HEK293 (cell line): ENCODE data around the gene MGAT4A.

Experiments used
- CTCF ChIP-seq: fragments of 450-650 bp; formaldehyde crosslinking; IDR thresholded peaks from 2 replicates; pipeline ENCODE4 v1.5.1; 2016; ENCODE audit warnings: missing biosample characterization, missing genetic modification characterization
- KLF7 ChIP-seq: fragments of 450-650 bp; formaldehyde crosslinking; IDR thresholded peaks from 2 replicates; pipeline ENCODE4 v1.5.1; 2016; ENCODE audit warnings: missing biosample characterization, missing genetic modification characterization, borderline replicate concordance
- RBAK ChIP-seq: fragments of 450-650 bp; formaldehyde crosslinking; IDR thresholded peaks from 2 replicates; pipeline ENCODE4 v1.5.1; 2016; ENCODE audit warnings: missing biosample characterization, missing genetic modification characterization
- WT1 ChIP-seq: fragments of 450-650 bp; formaldehyde crosslinking; IDR thresholded peaks from 2 replicates; pipeline ENCODE4 v1.5.1; 2016; ENCODE audit warnings: missing biosample characterization, missing genetic modification characterization
- ZBTB1 ChIP-seq: fragments of 450-650 bp; formaldehyde crosslinking; IDR thresholded peaks from 2 replicates; pipeline ENCODE4 v1.5.1; 2016; ENCODE audit warnings: missing biosample characterization, missing genetic modification characterization
- ZNF548 ChIP-seq: fragments of 450-650 bp; formaldehyde crosslinking; IDR thresholded peaks from 2 replicates; pipeline ENCODE4 v1.5.1; 2016; ENCODE audit warnings: missing biosample characterization, missing genetic modification characterization
- ZNF549 ChIP-seq: fragments of 450-650 bp; IDR thresholded peaks from 2 replicates; pipeline ENCODE4 v1.5.1; 2018; ENCODE audit warnings: missing biosample characterization, missing genetic modification characterization, mild to moderate bottlenecking, inconsistent platforms, moderate library complexity
- ZNF777 ChIP-seq: fragments of 450-650 bp; formaldehyde crosslinking; IDR thresholded peaks from 2 replicates; pipeline ENCODE4 v1.5.1; 2017; ENCODE audit warnings: missing biosample characterization, missing genetic modification characterization, borderline replicate concordance

DNA sequence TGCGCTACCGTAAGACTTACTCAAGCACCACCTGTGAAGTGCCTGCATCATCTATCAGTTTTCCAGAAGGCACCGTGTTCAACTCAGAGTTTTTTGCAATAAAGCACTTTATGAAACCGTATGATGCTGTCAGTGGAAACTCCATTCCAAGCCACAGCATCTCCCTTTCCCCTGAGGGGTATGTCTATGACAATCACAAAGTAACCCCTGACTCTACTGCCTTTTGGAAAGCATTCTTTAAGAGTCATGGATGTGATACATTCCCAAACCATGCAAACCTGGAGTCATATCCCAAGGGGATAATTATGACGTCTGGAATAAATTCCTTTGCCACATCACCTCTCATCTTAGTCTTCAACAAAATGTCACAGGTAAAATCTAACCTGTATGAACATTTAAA lies 83.3 kb downstream of the MGAT4A start:
- no peak for TF ChIP-seq WT1
- TF ChIP-seq CTCF, result no peak
- no peak for TF ChIP-seq RBAK
- no peak for TF ChIP-seq ZNF549 (tag by site-specific recombination)
- TF ChIP-seq KLF7 (tag by site-specific recombination), result no peak
- no peak for TF ChIP-seq ZNF548 (tag by site-specific recombination)
- TF ChIP-seq ZNF777 (tag by site-specific recombination), result no peak
- TF ChIP-seq ZBTB1, result no peak
